CD4-positive, CD25-positive, alpha-beta regulatory T cell (primary cell): ENCODE data around the gene BACE2. TPM values are rescaled to one million over a fixed set of nuclear protein-coding genes. Genes with fewer than 3 reads are reported as not detected.

Source experiments
- ATAC-seq, 2 donors: fragments of 150-1000 bp; cut with Tn5 transposase; one replicate each; pipeline ENCODE4 v1.10.0; 2021; ENCODE audit warnings: low read depth in 2 of 2, moderate number of reproducible peaks in 2 of 2, moderate library complexity in 1 of 2
- DNase-seq, 3 donors: peaks; one replicate each; pipeline versions ENCODE4 v3.0.0 to v3.0.0-alpha.2; 2012 to 2022; ENCODE audit warnings: mixed read lengths in 1 of 3
- H3K27ac ChIP-seq: one replicate; pipeline ENCODE4 v1.7.0; 2013; ENCODE audit warnings: mild to moderate bottlenecking, low read length; ENCODE audit not compliant: insufficient read depth, poor library complexity, severe bottlenecking
- H3K27me3 ChIP-seq: one replicate; pipeline ENCODE4 v1.7.0; 2013; ENCODE audit warnings: low read length; ENCODE audit not compliant: control insufficient read depth, insufficient read depth
- H3K36me3 ChIP-seq: one replicate; pipeline ENCODE4 v1.7.0; 2013; ENCODE audit warnings: mild to moderate bottlenecking, low read length, moderate library complexity; ENCODE audit not compliant: control insufficient read depth, insufficient read depth
- H3K4me1 ChIP-seq: 2 replicates; pipeline ENCODE4 v1.7.0; 2013; ENCODE audit warnings: mild to moderate bottlenecking, low read length; ENCODE audit not compliant: insufficient read depth, control insufficient read depth, poor library complexity, severe bottlenecking
- H3K4me3 ChIP-seq: one replicate; pipeline ENCODE4 v1.7.0; 2013; ENCODE audit warnings: low read depth, mild to moderate bottlenecking, low read length, moderate library complexity
- H3K9me3 ChIP-seq, 2 experiments: 1 replicate in 1 of 2; 2 replicates in 1 of 2; pipeline ENCODE4 v1.7.0; 2013; ENCODE audit warnings: low read length in 2 of 2, mild to moderate bottlenecking in 1 of 2, moderate library complexity in 1 of 2; ENCODE audit not compliant: control insufficient read depth in 2 of 2
- H3K27ac Mint-ChIP-seq, 3 donors: one replicate each; pipeline ENCODE4 v1.8.0; 2020 to 2022; ENCODE audit warnings: mild to moderate bottlenecking in 3 of 3, mixed read lengths in 3 of 3, moderate library complexity in 2 of 3
- H3K27me3 Mint-ChIP-seq: one replicate; pipeline ENCODE4 v1.8.0; 2022; ENCODE audit warnings: mild to moderate bottlenecking, mixed read lengths
- H3K36me3 Mint-ChIP-seq: one replicate; pipeline ENCODE4 v1.8.0; 2020; ENCODE audit warnings: mixed read lengths
- H3K4me1 Mint-ChIP-seq, 4 donors: one replicate each; pipeline ENCODE4 v1.8.0; 2020 to 2022; ENCODE audit warnings: mixed read lengths in 4 of 4, mild to moderate bottlenecking in 1 of 4
- H3K4me3 Mint-ChIP-seq, 4 donors: one replicate each; pipeline ENCODE4 v1.8.0; 2020 to 2022; ENCODE audit warnings: mild to moderate bottlenecking in 4 of 4, mixed read lengths in 4 of 4, moderate library complexity in 3 of 4
- H3K9me3 Mint-ChIP-seq, 7 donors: one replicate each; pipeline ENCODE4 v1.8.0; 2020 to 2022; ENCODE audit warnings: mixed read lengths in 7 of 7, mild to moderate bottlenecking in 3 of 7, moderate library complexity in 2 of 7
- polyA plus RNA-seq, 4 donors: library from polyadenylated mRNA; unstranded; fragments of 300-500 nt; fragmentation: Illumina TruSeq; gene quantifications; one replicate each; pipeline ENCODE4 v1.2.3, GENCODE V29; 2021
- total RNA-seq: library from RNA; stranded (reverse); gene quantifications from one replicate; pipeline ENCODE4 v1.2.3, GENCODE V29; 2022

BACE2 gene
- total and polyA plus RNA-seq, 5 donors from 2014 or later = 0.70 to 2.5 (median 1.1) TPM

GRCh38 chr21:41133874-41134522 is 34.0 kb upstream of the BACE2 start:
- Histone ChIP-seq H3K27me3 (no peaks in the 10 kb centered on the region), H3K4me3 (no peak overlapping the region), H3K27ac (no peak overlapping the region), H3K36me3 (no peaks in the 10 kb centered on the region), H3K9me3 (no peaks in the 10 kb centered on the region), H3K4me1 (no peaks in the 10 kb centered on the region)
- H3K4me3 Mint-ChIP-seq = no peak overlapping the region
- peaks cover 0 to 4% (median 0%) of the 10 kb centered on the region in 7 donors for H3K9me3 Mint-ChIP-seq
- H3K27me3 Mint-ChIP-seq = no peaks in the 10 kb centered on the region
- H3K36me3 Mint-ChIP-seq = no peaks in the 10 kb centered on the region
- ATAC-seq (no peak), DNase-seq (peak in 1 of 3 donors; percentile 1)
- no peak overlapping the region for H3K27ac Mint-ChIP-seq
- no peaks in the 10 kb centered on the region for H3K4me1 Mint-ChIP-seq

DNA sequence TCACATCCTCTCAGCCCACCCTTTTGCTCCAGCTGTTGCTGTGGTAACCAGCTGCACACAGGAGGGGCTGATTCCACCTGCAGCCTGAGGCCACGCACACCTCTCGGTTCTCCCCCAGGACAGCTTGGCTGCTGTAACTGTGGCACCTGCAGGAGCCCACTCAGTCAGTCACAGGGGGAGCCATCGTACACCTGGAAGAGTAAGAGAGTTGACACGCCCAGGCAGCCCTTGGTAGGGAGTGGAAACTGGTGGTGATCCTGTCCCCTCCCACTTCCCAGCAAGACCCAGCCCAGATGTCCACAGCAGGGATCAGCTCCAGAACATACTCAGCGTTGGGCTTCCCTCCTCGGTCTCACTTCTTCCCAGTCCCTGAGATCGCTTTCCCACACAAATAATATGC is 32.2 kb upstream of the BACE2 start:
- ATAC-seq (no peak), DNase-seq (no peak)
- Mint-ChIP-seq H3K4me1 (no peaks in the 10 kb centered on the region), H3K36me3 (no peaks in the 10 kb centered on the region), H3K4me3 (no peak overlapping the region), H3K27me3 (no peaks in the 10 kb centered on the region), H3K27ac (no peak overlapping the region), H3K9me3 (peaks cover 0 to 4% (median 0%) of the 10 kb centered on the region in 7 donors)
- H3K4me3 ChIP-seq = no peak overlapping the region
- no peaks in the 10 kb centered on the region for H3K27me3 ChIP-seq
- no peaks in the 10 kb centered on the region for H3K4me1 ChIP-seq
- H3K36me3 ChIP-seq = no peaks in the 10 kb centered on the region
- no peak overlapping the region for H3K27ac ChIP-seq
- no peaks in the 10 kb centered on the region for H3K9me3 ChIP-seq

GRCh38 chr21:41136286-41136685 is 31.7 kb upstream of the BACE2 start:
- H3K27me3 Mint-ChIP-seq = no peaks in the 10 kb centered on the region
- no peak overlapping the region for H3K4me3 Mint-ChIP-seq
- Histone ChIP-seq H3K9me3 (no peaks in the 10 kb centered on the region), H3K4me3 (no peak overlapping the region), H3K27ac (no peak overlapping the region), H3K27me3 (no peaks in the 10 kb centered on the region), H3K4me1 (no peaks in the 10 kb centered on the region), H3K36me3 (no peaks in the 10 kb centered on the region)
- ATAC-seq (no peak), DNase-seq (no peak)
- no peak overlapping the region for H3K27ac Mint-ChIP-seq
- peaks cover 0 to 4% (median 0%) of the 10 kb centered on the region in 7 donors for H3K9me3 Mint-ChIP-seq
- H3K36me3 Mint-ChIP-seq = no peaks in the 10 kb centered on the region
- no peaks in the 10 kb centered on the region for H3K4me1 Mint-ChIP-seq

GRCh38 chr21:41137401-41137800 is 30.6 kb upstream of the BACE2 start:
- ATAC-seq = no peak
- DNase-seq = no peak
- Histone ChIP-seq H3K27me3 (no peaks in the 10 kb centered on the region), H3K9me3 (no peaks in the 10 kb centered on the region), H3K4me3 (no peak overlapping the region), H3K27ac (no peak overlapping the region), H3K36me3 (no peaks in the 10 kb centered on the region), H3K4me1 (no peaks in the 10 kb centered on the region)
- Mint-ChIP-seq H3K27me3 (no peaks in the 10 kb centered on the region), H3K4me3 (no peak overlapping the region), H3K27ac (no peak overlapping the region), H3K36me3 (no peaks in the 10 kb centered on the region), H3K4me1 (no peaks in the 10 kb centered on the region), H3K9me3 (peaks cover 0 to 4% (median 0%) of the 10 kb centered on the region in 7 donors)

DNA sequence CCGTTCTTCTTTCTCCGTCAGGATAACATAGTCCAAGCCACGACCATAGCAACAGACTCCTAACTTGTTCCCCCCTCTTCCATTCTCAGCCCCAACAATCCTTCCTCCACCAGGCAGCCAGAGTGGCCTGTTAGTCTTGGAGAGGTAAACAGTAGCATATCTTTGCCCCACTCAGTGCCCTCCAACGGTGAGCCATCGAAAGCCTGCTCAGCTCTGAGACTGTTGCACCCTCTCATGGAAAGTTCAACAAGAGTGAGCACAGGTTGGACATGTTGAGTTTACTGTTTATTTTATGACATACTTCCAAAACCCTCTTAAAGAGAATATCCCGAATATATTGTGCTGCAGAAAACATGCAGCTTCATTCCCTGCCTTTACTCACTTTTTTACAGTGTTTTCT is 30.1 kb upstream of the BACE2 start:
- Histone ChIP-seq H3K4me3 (no peak overlapping the region), H3K27ac (no peak overlapping the region), H3K9me3 (no peaks in the 10 kb centered on the region), H3K4me1 (no peaks in the 10 kb centered on the region), H3K27me3 (no peaks in the 10 kb centered on the region), H3K36me3 (no peaks in the 10 kb centered on the region)
- Mint-ChIP-seq H3K36me3 (no peaks in the 10 kb centered on the region), H3K4me1 (no peaks in the 10 kb centered on the region), H3K9me3 (peaks cover 0 to 4% (median 0%) of the 10 kb centered on the region in 7 donors), H3K27ac (no peak overlapping the region), H3K4me3 (no peak overlapping the region), H3K27me3 (no peaks in the 10 kb centered on the region)
- DNase-seq (no peak), ATAC-seq (no peak)

GRCh38 chr21:41138711-41139110 is 29.2 kb upstream of the BACE2 start:
- no peak overlapping the region for H3K27ac ChIP-seq
- no peaks in the 10 kb centered on the region for H3K9me3 ChIP-seq
- ATAC-seq (no peak), DNase-seq (no peak)
- Mint-ChIP-seq H3K4me1 (no peaks in the 10 kb centered on the region), H3K27ac (no peak overlapping the region), H3K9me3 (peaks cover 0 to 4% (median 0%) of the 10 kb centered on the region in 7 donors), H3K36me3 (no peaks in the 10 kb centered on the region), H3K4me3 (no peak overlapping the region), H3K27me3 (no peaks in the 10 kb centered on the region)
- H3K27me3 ChIP-seq = no peaks in the 10 kb centered on the region
- H3K36me3 ChIP-seq = no peaks in the 10 kb centered on the region
- H3K4me3 ChIP-seq = no peak overlapping the region
- H3K4me1 ChIP-seq = no peaks in the 10 kb centered on the region

GRCh38 chr21:41139275-41139674 is 28.7 kb upstream of the BACE2 start:
- H3K4me1 ChIP-seq = no peaks in the 10 kb centered on the region
- H3K9me3 Mint-ChIP-seq = peaks cover 0 to 2% (median 0%) of the 10 kb centered on the region in 7 donors

GRCh38 chr21:41139951-41140350 is 28.0 kb upstream of the BACE2 start:
- Histone ChIP-seq H3K27ac (no peak overlapping the region), H3K9me3 (no peaks in the 10 kb centered on the region), H3K4me3 (no peak overlapping the region), H3K4me1 (no peaks in the 10 kb centered on the region), H3K36me3 (no peaks in the 10 kb centered on the region), H3K27me3 (no peaks in the 10 kb centered on the region)
- no peak overlapping the region for H3K4me3 Mint-ChIP-seq
- no peak for ATAC-seq
- H3K27me3 Mint-ChIP-seq = no peaks in the 10 kb centered on the region
- H3K4me1 Mint-ChIP-seq = no peaks in the 10 kb centered on the region
- peaks cover 0 to 2% (median 0%) of the 10 kb centered on the region in 7 donors for H3K9me3 Mint-ChIP-seq
- H3K36me3 Mint-ChIP-seq = no peaks in the 10 kb centered on the region
- no peak for DNase-seq
- no peak overlapping the region for H3K27ac Mint-ChIP-seq

More at GRCh38 chr21:41139275-41139674, 28.7 kb upstream of the BACE2 start:
- Histone ChIP-seq H3K27me3 (no peaks in the 10 kb centered on the region), H3K9me3 (no peaks in the 10 kb centered on the region), H3K4me3 (no peak overlapping the region), H3K27ac (no peak overlapping the region), H3K36me3 (no peaks in the 10 kb centered on the region)
- no peak overlapping the region for H3K4me3 Mint-ChIP-seq
- H3K4me1 Mint-ChIP-seq = no peaks in the 10 kb centered on the region
- DNase-seq (no peak), ATAC-seq (no peak)
- H3K36me3 Mint-ChIP-seq = no peaks in the 10 kb centered on the region
- no peak overlapping the region for H3K27ac Mint-ChIP-seq
- no peaks in the 10 kb centered on the region for H3K27me3 Mint-ChIP-seq
